Activated T-helper 1 cell treated with Interleukin-2 at 50 U/mL for 16 hours (primary cell): ENCODE results near the gene DDX4.

Source experiments
- DNase-seq: peaks from one replicate; pipeline ENCODE4 v3.0.0-alpha.2; 2020; ENCODE audit warnings: low read depth

The DDX4 gene

GRCh38 chr5:55866485-55866884, 128.6 kb downstream of the DDX4 start:
- no peak for DNase-seq
